ENCODE measurements around the gene P3H2.

DNA sequence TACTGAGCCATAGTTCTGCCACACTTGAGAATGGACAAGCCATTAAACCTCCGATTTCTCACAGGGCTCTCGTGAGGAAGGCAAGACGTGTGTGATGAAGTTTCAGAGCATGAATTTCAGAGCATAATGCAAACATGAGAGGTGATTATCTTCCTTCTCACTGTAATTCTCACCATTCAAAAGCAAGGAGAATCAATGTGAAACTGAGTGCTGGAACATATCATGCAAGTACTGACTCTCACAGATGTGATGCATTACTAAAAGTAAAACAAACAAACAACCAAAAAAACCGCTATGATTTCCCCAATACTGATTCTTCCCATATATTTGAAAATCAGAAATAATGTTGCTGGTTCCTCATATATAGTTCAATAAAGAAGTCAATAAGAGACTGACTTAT is 23.7 kb downstream of the P3H2 start:
- TF ChIP-seq EZH2 (IDR thresholded peaks at IDR 0.05) (no peak), POLR2AphosphoS5 (IDR thresholded peaks at IDR 0.05; ENCODE audit: borderline replicate concordance, low read depth, low read length) (no peak)
